HG03378 (cell line): ENCODE results near the gene AXIN2.
"Not testable (repeated sequence)": the region's sequence is repeated elsewhere in the genome, so short reads cannot be mapped to it uniquely, and the experiment has no call there.

Experiments
- ATAC-seq: cut with Tn5 transposase; IDR thresholded peaks from one replicate; pipeline ENCODE4 v1.9.1; 2021; ENCODE audit warnings: mild to moderate bottlenecking, moderate library complexity; ENCODE audit not compliant: unreplicated experiment

AXIN2 gene

GRCh38 chr17:65523853-65524664 is 37.4 kb downstream of the AXIN2 start:
- ATAC-seq = no peak

- no peak for ATAC-seq
Observed at GRCh38 chr17:65523411-65523810, 38.0 kb downstream of the AXIN2 start.

- ATAC-seq = no peak
Observed at GRCh38 chr17:65522751-65523404, 38.6 kb downstream of the AXIN2 start.

GRCh38 chr17:65519462-65519861 is 42.0 kb downstream of the AXIN2 start:
- no peak for ATAC-seq

GRCh38 chr17:65518256-65518655 is 43.2 kb downstream of the AXIN2 start:
- ATAC-seq = no peak

GRCh38 chr17:65515959-65516948 is 45.2 kb downstream of the AXIN2 start:
- no peak for ATAC-seq

- no peak for ATAC-seq
Observed at GRCh38 chr17:65515512-65515911, 45.9 kb downstream of the AXIN2 start.

- ATAC-seq = no peak
Observed at GRCh38 chr17:65514541-65514940, 46.9 kb downstream of the AXIN2 start.

- ATAC-seq = no peak
Observed at GRCh38 chr17:65514082-65514481, 47.4 kb downstream of the AXIN2 start.

GRCh38 chr17:65511316-65511715 is 50.1 kb downstream of the AXIN2 start:
- no peak for ATAC-seq

- ATAC-seq = no peak
Observed at GRCh38 chr17:65509032-65509431, 52.4 kb downstream of the AXIN2 start.

- ATAC-seq = not testable (repeated sequence)
Observed at GRCh38 chr17:65504673-65505072, 56.8 kb downstream of the AXIN2 start.

- ATAC-seq = no peak
Observed at GRCh38 chr17:65504141-65504540, 57.3 kb downstream of the AXIN2 start.

GRCh38 chr17:65503557-65503956 is 57.9 kb downstream of the AXIN2 start:
- no peak for ATAC-seq

GRCh38 chr17:65498816-65499215 is 62.6 kb downstream of the AXIN2 start:
- no peak for ATAC-seq

GRCh38 chr17:65496801-65497200 is 64.6 kb downstream of the AXIN2 start:
- no peak for ATAC-seq

- ATAC-seq = no peak
Observed at GRCh38 chr17:65495122-65496055, 66.1 kb downstream of the AXIN2 start.

- no peak for ATAC-seq
Observed at GRCh38 chr17:65489413-65490155, 71.9 kb downstream of the AXIN2 start.

- no peak for ATAC-seq
Observed at GRCh38 chr17:65488665-65489064, 72.8 kb downstream of the AXIN2 start.
